HG03521 (cell line): Measurements from ENCODE around the gene SLC30A2.
"Not testable (repeated sequence)": the region's sequence is repeated elsewhere in the genome, so short reads cannot be mapped to it uniquely, and the experiment has no call there.

ENCODE experiments used
- ATAC-seq: cut with Tn5 transposase; IDR thresholded peaks from one replicate; pipeline ENCODE4 v1.9.1; 2021; ENCODE audit warnings: mild to moderate bottlenecking, moderate library complexity; ENCODE audit not compliant: unreplicated experiment

SLC30A2 gene

DNA sequence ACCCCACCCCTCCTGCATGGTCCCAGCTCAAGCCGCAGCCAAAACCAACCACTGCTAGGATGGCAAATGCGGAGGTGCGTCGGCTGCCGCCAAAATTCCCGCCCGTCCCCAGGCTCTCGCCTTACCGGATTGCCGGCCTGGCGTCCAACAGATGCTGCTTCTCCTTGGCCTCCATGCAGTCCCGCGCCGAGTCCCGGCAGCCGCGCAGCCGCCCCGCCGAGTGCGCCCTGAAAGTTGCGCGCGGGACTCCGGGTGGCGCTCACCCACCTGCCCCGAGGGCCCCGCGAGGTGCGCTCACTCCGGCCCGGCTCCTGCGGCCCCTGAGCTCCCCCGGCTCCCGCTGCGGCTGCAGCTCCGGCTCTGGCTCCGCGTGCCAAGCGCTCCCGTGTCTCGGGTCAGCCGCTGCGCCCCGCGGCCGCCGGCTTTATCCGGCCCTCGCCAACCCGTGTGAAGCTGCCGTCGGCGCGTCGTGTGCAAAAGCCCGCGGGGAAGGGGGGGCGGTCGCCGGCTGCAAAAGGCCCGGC, at the start of gene SLC30A2:
Gene SLC30A2, minus strand, starts transcription at position 397 of the 524 bp plus-strand sequence. Its CDS starts 222 bp downstream, at position 175.
- ATAC-seq, result no peak

GRCh38 chr1:26094677-26095383, 48.9 kb upstream of the SLC30A2 start:
- ATAC-seq, result no peak

- ATAC-seq, result no peak
Measured at GRCh38 chr1:26094076-26094669, 48.3 kb upstream of the SLC30A2 start.

GRCh38 chr1:26093569-26093968, 47.7 kb upstream of the SLC30A2 start:
- ATAC-seq, result not testable (repeated sequence)

DNA sequence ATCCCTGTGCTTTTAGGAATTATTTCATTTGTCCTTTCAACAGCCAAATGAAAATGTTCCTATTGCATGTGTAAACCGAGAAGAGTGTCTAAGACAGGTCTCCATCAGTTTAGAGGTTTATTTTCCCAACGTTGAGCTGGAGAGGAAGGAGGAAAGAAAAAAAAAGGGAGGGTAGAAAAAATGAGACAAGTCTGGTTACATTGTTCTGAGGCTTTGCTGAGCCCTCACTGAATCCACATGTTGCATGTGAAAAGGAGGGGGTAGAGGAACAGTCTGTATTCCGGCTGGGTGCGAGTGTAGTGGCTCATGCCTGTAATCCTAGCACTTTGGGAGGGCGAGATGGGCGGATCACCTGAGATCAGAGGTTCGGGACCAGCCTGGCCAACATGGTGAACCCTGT, 46.5 kb upstream of the SLC30A2 start:
- no peak for ATAC-seq

- ATAC-seq, result no peak
Measured at GRCh38 chr1:26090893-26091292, 45.0 kb upstream of the SLC30A2 start.

DNA sequence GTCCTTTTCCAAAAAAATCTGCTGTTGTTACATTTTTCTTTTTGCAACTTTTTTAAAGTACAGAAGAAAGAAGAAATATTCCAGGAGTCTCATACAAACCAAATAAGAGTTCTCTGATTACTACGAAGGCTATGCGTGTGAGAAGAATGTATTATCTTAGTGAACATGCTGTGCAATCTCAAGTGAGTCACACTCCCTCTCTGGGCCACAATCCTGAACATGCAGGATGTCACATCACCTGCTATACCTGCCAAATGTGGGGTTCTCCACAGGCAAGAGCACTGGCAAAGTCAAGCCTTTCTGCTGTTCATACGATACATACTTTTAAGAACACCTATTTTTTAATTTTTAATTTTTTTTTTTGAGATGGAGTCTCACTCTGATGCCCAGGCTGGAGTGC, 43.2 kb upstream of the SLC30A2 start:
- ATAC-seq, result no peak

DNA sequence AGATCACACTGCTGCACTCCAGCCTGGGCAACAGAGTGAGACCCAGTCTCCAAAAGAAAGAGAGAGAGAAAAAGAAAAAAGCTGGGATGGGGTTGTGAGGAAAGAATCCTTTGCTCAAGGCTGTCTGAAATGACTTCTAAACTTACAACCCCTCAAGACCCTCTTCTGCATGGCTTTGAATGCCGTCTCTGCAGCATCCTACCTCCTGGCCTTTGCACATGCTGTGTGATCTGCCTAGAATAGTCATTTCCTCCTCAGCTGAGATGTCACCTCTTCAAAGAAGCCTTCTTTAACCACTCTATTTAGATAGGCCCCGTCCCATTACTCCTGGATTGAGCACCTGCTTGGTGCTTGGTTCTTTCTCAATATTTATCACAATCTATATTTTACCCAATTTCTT, 38.9 kb upstream of the SLC30A2 start:
- no peak for ATAC-seq

- no peak for ATAC-seq
Measured at GRCh38 chr1:26084091-26084561, 38.2 kb upstream of the SLC30A2 start.

- no peak for ATAC-seq
Measured at GRCh38 chr1:26083208-26083607, 37.3 kb upstream of the SLC30A2 start.

DNA sequence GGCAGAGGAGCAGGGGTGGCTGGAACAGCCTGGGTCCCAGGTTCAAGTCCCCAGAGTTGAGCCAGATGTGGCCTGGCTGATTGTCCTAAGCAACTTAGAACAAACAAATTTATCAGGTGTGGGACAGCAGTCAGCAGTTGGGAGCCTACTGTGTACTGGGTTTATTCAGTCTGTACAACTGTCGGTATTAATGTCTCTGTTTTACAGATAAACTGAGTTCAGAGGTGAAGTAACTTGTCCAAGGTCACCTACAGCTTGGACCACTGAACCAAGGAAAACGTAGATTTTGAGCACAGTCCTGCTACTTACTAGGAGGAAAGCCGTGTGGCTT, 36.1 kb upstream of the SLC30A2 start:
- no peak for ATAC-seq

- no peak for ATAC-seq
Measured at GRCh38 chr1:26081267-26082019, 35.5 kb upstream of the SLC30A2 start.

DNA sequence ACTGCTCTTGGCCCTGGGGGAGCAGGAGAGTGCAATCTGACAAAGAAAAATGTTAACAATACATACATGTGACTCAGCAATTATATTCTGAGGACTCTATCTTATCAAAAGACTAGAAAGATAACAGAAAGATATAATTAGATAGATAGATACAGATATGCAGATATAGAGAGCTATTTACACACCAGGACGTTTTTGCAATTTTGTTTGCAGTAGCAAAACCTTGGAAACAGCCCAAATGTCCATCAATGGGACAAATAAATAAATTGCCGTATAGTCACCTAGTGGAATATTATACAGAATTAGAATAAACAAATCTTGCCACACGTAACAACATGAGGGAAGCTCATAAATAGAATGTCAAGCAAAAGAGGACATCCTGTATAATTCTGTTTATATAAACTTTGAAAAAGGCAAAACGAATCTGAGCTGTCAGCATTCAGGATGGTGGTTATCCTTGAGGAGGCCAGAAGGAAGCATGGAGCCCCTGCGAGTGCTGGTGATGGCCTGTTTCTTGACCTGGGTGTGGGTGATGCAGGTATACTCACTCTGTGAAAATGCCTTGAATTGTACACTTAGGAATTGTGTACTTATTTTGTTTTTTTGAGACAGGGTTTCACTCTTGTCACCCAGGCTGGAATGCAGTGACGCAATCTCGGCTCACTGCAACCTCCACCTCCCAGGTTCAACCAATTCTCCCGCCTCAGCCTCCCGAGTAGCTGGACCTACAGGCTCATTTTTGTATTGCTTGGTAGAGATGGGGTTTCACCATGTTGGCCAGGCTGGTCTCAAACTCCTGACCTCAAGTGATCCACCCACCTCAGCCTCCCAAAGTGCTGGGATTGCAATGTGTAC, 34.3 kb upstream of the SLC30A2 start:
- no peak for ATAC-seq

- ATAC-seq, result no peak
Measured at GRCh38 chr1:26079178-26079563, 33.3 kb upstream of the SLC30A2 start.

DNA sequence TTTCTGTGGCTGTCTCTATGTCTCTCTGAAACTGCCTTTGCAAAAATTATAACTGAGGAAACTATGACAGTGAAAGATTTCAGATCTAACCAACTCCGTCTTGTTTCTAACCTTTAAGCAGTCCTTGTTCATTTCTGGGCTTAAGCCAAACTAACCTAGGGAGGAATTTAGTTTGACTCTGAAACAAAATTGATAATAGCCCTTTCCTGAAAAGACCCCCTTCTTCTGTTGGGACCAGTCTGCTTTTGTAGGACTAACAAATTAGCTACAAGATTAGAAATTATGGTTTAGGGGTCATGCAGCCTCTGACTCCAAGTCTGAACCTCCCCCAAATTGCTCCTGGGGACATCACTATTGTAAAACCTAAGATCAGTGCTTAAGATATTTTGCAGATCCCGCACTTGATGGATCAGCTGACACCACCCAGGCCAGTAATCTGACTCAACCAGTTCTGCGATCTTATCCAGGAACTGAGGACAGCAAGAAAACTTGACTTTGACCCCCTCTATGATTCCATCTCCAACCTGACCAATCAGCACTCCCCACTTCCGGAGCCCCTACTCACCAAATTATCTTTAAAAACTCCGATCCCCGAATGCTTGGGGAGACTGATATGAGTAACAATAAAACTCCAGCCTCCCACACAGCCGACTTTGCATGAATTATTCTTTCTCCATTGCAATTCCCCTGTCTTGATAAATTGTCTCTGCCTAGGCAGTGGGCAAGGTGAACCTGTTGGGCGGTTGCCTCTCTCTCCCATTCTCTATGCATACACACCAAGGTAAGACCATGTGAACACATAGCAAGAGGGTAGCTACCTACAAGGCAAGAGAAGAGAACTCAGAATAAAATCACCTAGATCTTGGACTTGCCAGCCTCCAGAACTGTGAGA, 32.6 kb upstream of the SLC30A2 start:
- no peak for ATAC-seq

- no peak for ATAC-seq
Measured at GRCh38 chr1:26077524-26077923, 31.6 kb upstream of the SLC30A2 start.

GRCh38 chr1:26075421-26076144, 29.7 kb upstream of the SLC30A2 start:
- no peak for ATAC-seq

GRCh38 chr1:26072305-26072704, 26.4 kb upstream of the SLC30A2 start:
- ATAC-seq, result no peak

GRCh38 chr1:26070963-26071342, 25.0 kb upstream of the SLC30A2 start:
- no peak for ATAC-seq
